Measurements from ENCODE around the gene TSLP. TPM values are rescaled to one million over a fixed set of nuclear protein-coding genes. Genes with fewer than 3 reads are reported as not detected.

The TSLP gene
- total and polyA plus RNA-seq, 2 of the 8 experiments (the other 6 are each of a cell fraction or from before 2014, with no cell fraction given): 0.39 to 1.9 TPM

DNA sequence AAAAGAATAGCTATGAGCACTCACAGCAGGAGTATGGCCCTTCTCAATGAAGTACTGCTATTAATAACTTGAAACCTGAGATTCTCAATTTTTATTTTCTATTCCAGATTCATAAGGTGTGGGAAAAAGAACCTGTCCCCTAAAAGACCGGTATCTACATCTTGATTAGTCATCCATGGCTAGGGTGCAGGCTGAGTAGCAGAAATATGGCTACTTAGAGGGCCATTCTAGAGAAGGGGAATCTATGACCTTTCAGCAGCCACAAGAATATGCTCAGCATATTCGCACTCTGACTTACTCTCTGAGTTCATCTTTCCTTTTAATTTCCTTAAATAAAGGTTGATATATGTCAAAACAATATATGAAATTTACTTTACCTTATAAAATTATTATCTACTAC, 48.3 kb downstream of the TSLP start:
- peaks cover 0 to 15% (median 2%) of the 10 kb centered on the region in 4 experiments; a peak in 3 of 7 replicates for H3K4me1 ChIP-seq (replicated peaks in 1 of 4; ENCODE audit: control insufficient read depth in 3 of 4, insufficient read depth in 4 of 4, low read length in 3 of 4)
- no peak overlapping the region for H3K4me2 ChIP-seq (ENCODE audit: insufficient read depth in 1 of 2, low read depth in 2 of 2, low read length in 2 of 2)
- no peak overlapping the region for H2BK20ac ChIP-seq (ENCODE audit: low read length)
- H3K9me3 ChIP-seq (ENCODE audit: insufficient read depth in 2 of 2, low read depth in 1 of 2, low read length in 1 of 2): no peaks in the 10 kb centered on the region
- H4K5ac ChIP-seq (ENCODE audit: insufficient read length, low read depth, low read length): no peak overlapping the region
- POLR2A ChIA-PET (ENCODE audit: partially characterized antibody): no interaction called here
- H3K79me1 ChIP-seq (ENCODE audit: low read depth, low read length): no peaks in the 10 kb centered on the region
- no peak overlapping the region for H2AFZ ChIP-seq (ENCODE audit: low read length)
- H3K4me3 ChIP-seq (ENCODE audit: extremely low read depth in 1 of 4, insufficient read depth in 2 of 4, low read depth in 3 of 4, low read length in 4 of 4): no peak overlapping the region
- H4K8ac ChIP-seq (ENCODE audit: extremely low read depth, insufficient read depth, low read length): no peak overlapping the region
- H3K27ac ChIP-seq (ENCODE audit: low read depth, low read length): no peak overlapping the region
- no peak overlapping the region for H2BK5ac ChIP-seq (ENCODE audit: low read depth, low read length)
- H3K14ac ChIP-seq (ENCODE audit: insufficient read length): no peak overlapping the region
- no peak overlapping the region for H2BK120ac ChIP-seq (replicated peaks; ENCODE audit: low read depth, low read length)
- no peak overlapping the region for H2BK12ac ChIP-seq (ENCODE audit: low read depth, low read length)
- no peak overlapping the region for H3K4ac ChIP-seq (replicated peaks; ENCODE audit: insufficient read length, low read depth, low read length)
- CTCF ChIA-PET (ENCODE audit: partially characterized antibody): no interaction called here
- H3K18ac ChIP-seq (ENCODE audit: extremely low read depth, low read length): no peak overlapping the region
- no peak overlapping the region for H2BK15ac ChIP-seq (ENCODE audit: low read length)
- no peak overlapping the region for H4K91ac ChIP-seq (replicated peaks; ENCODE audit: insufficient read length, low read length)
- no peak overlapping the region for H3K23ac ChIP-seq (ENCODE audit: insufficient read length)
- WGBS, 2 experiments (ENCODE audit: extremely low coverage in 1 of 2, insufficient coverage in 1 of 2, insufficient read length in 1 of 2, insufficient replicate concordance in 2 of 2, low coverage in 1 of 2, low lambda C conversion rate in 2 of 2, missing lambda C conversion rate in 1 of 2): 93% methylated on average over 2 of the region's 2 CpGs; no CpG with 5 or more reads in 1 of the 2 experiments
- FAIRE-seq: no peak
- no peak overlapping the region for H2AK5ac ChIP-seq (ENCODE audit: low read depth, low read length)
- H3K27me3 ChIP-seq (replicated peaks in 1 of 4; ENCODE audit: control insufficient read depth in 3 of 4, extremely low read depth in 1 of 4, insufficient read depth in 3 of 4, low read length in 3 of 4): no peaks in the 10 kb centered on the region
- no peak for DNase-seq (ENCODE audit: low read depth in 1 of 2, low spot score in 2 of 2)
- H4K20me1 ChIP-seq (replicated peaks in 1 of 2; ENCODE audit: control insufficient read depth in 1 of 2, insufficient read depth in 2 of 2, low read length in 2 of 2): no peaks in the 10 kb centered on the region
- no peak overlapping the region for H3K56ac ChIP-seq (replicated peaks; ENCODE audit: insufficient read length, low read depth, low read length)
- H3K79me2 ChIP-seq (ENCODE audit: control insufficient read depth in 1 of 2, insufficient read depth in 2 of 2, low read length in 2 of 2): peaks cover 0 to 4% of the 10 kb centered on the region in 2 experiments; a peak in 1 of 4 replicates
- no peak overlapping the region for H3K9ac ChIP-seq (replicated peaks in 1 of 4; ENCODE audit: extremely low read depth in 1 of 4, low read depth in 3 of 4, low read length in 3 of 4)
- peaks cover 0 to 58% (median 18%) of the 10 kb centered on the region in 4 experiments; a peak in 6 of 8 replicates for H3K36me3 ChIP-seq (ENCODE audit: control insufficient read depth in 2 of 4, insufficient read depth in 4 of 4, low read length in 3 of 4)
- no peaks in the 10 kb centered on the region for H3K23me2 ChIP-seq (ENCODE audit: low read depth, low read length)
- no peak for TF ChIP-seq SIRT6 (IDR thresholded peaks at IDR 0.05; ENCODE audit: low read length)
- TF ChIP-seq FOSL1 (IDR thresholded peaks at IDR 0.05; ENCODE audit: insufficient read depth, low read depth, low read length): no peak
- TF ChIP-seq, protein P1, sequence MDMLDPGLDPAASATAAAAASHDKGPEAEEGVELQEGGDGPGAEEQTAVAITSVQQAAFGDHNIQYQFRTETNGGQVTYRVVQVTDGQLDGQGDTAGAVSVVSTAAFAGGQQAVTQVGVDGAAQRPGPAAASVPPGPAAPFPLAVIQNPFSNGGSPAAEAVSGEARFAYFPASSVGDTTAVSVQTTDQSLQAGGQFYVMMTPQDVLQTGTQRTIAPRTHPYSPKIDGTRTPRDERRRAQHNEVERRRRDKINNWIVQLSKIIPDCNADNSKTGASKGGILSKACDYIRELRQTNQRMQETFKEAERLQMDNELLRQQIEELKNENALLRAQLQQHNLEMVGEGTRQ (IDR thresholded peaks at IDR 0.05; ENCODE audit: low read length): no peak
- TF ChIP-seq, protein P2, sequence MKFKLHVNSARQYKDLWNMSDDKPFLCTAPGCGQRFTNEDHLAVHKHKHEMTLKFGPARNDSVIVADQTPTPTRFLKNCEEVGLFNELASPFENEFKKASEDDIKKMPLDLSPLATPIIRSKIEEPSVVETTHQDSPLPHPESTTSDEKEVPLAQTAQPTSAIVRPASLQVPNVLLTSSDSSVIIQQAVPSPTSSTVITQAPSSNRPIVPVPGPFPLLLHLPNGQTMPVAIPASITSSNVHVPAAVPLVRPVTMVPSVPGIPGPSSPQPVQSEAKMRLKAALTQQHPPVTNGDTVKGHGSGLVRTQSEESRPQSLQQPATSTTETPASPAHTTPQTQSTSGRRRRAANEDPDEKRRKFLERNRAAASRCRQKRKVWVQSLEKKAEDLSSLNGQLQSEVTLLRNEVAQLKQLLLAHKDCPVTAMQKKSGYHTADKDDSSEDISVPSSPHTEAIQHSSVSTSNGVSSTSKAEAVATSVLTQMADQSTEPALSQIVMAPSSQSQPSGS (IDR thresholded peaks at IDR 0.05; ENCODE audit: low read length): no peak
- TF ChIP-seq BACH1 (IDR thresholded peaks at IDR 0.05; ENCODE audit: low read length): no peak
- no peak for TF ChIP-seq TEAD4 (IDR thresholded peaks at IDR 0.05; ENCODE audit: low read depth, low read length)
- no peak for TF ChIP-seq CBX8 (IDR thresholded peaks at IDR 0.05; ENCODE audit: borderline replicate concordance, low read depth, low read length)
- TF ChIP-seq CREB1 (IDR thresholded peaks at IDR 0.05): no peak
- TF ChIP-seq, protein P3, sequence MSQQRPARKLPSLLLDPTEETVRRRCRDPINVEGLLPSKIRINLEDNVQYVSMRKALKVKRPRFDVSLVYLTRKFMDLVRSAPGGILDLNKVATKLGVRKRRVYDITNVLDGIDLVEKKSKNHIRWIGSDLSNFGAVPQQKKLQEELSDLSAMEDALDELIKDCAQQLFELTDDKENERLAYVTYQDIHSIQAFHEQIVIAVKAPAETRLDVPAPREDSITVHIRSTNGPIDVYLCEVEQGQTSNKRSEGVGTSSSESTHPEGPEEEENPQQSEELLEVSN (IDR thresholded peaks at IDR 0.05): no peak
- no peak for TF ChIP-seq POLR2A (IDR thresholded peaks at IDR 0.05; ENCODE audit: control extremely low read depth in 1 of 2, low read depth in 2 of 2, low read length in 2 of 2)
- TF ChIP-seq KDM1A (IDR thresholded peaks at IDR 0.05; ENCODE audit: borderline replicate concordance, low read length): no peak
- no peak for TF ChIP-seq EGR1 (IDR thresholded peaks at IDR 0.05; ENCODE audit: borderline replicate concordance, low read depth, low read length)
